Aorta (tissue), 5 donors: Measurements from ENCODE around the gene PRSS36. TPM values are rescaled to one million over a fixed set of nuclear protein-coding genes. Genes with fewer than 3 reads are reported as not detected.
A peak's percentile ranks its signal among the peaks of the same experiment; 100 is the strongest.
"Not testable (repeated sequence)": the region's sequence is repeated elsewhere in the genome, so short reads cannot be mapped to it uniquely, and the experiment has no call there.

Experiments used
- ATAC-seq: fragments of 200-7000 bp; cut with Tn5 transposase; one replicate; pipeline ENCODE4 v1.9.1; 2022; ENCODE audit warnings: moderate library complexity; ENCODE audit not compliant: low FRiP score
- DNase-seq, 2 donors: peaks; one replicate each; pipeline ENCODE4 v3.0.0-alpha.2; 2020
- H3K27ac ChIP-seq, 2 donors: one replicate each; pipeline ENCODE4 v1.5.1; 2013; ENCODE audit warnings: low read length in 2 of 2, mild to moderate bottlenecking in 2 of 2, moderate library complexity in 2 of 2, control low read depth in 1 of 2, inconsistent platforms in 1 of 2, low read depth in 1 of 2
- H3K27me3 ChIP-seq, 2 donors: one replicate each; pipeline ENCODE4 v1.6.1; 2013; ENCODE audit warnings: control low read depth in 1 of 2, low read length in 1 of 2, mild to moderate bottlenecking in 1 of 2, moderate library complexity in 1 of 2; ENCODE audit not compliant: insufficient read depth in 2 of 2, control insufficient read depth in 1 of 2
- H3K36me3 ChIP-seq, 2 donors: one replicate each; pipeline ENCODE4 v1.6.1; 2013; ENCODE audit warnings: control low read depth in 1 of 2, low read length in 1 of 2, mild to moderate bottlenecking in 1 of 2; ENCODE audit not compliant: insufficient read depth in 2 of 2, control insufficient read depth in 1 of 2
- H3K4me1 ChIP-seq, 2 donors: one replicate each; pipeline ENCODE4 v1.6.1; 2013; ENCODE audit warnings: low read length in 2 of 2, control low read depth in 1 of 2, mild to moderate bottlenecking in 1 of 2, moderate library complexity in 1 of 2; ENCODE audit not compliant: insufficient read depth in 2 of 2, control insufficient read depth in 1 of 2
- H3K4me3 ChIP-seq, 2 donors: one replicate each; pipeline ENCODE4 v1.5.1; 2013; ENCODE audit warnings: low read length in 2 of 2, control low read depth in 1 of 2, mild to moderate bottlenecking in 1 of 2
- H3K9me3 ChIP-seq: one replicate; pipeline ENCODE4 v1.6.1; 2013; ENCODE audit warnings: mild to moderate bottlenecking, low read length; ENCODE audit not compliant: control insufficient read depth
- WGBS, 2 donors: extraction: QIAGEN DNeasy Blood & Tissue Kit; methylation state at CpG; one replicate each; pipeline ENCODE4 v1.1.7; 2013; 5-methylcytosine and 5-hydroxymethylcytosine counted together
- intact Hi-C, 2 donors: fragments of 100-400 bp; cut with DNase I; formaldehyde crosslinking; loops; one replicate each; pipeline versions ENCODE4 v1.14.2 to v1.15.0; 2022
- polyA plus RNA-seq, 2 donors: library from polyadenylated mRNA; stranded (reverse); fragments of 200-250 nt; gene quantifications; one replicate each; pipeline ENCODE4 v1.2.3, GENCODE V29; 2013
- total RNA-seq, 2 donors: library from RNA; stranded (reverse); fragmentation: NEBNext Ultra II Directional; extraction: Animal tissue kit (Norgen Biotek cat#: 25700); gene quantifications; one replicate each; pipeline ENCODE4 v1.2.1, GENCODE V29; 2021
- donor health status: healthy with polysubstance abuse.
- donor health status: Bipolar disorder and iron deficiency.
- donor health status: DM: no; HTN: no; CAD: no.
- donor health status: DM: no; HTN: no; CAD: no.
- donor health status: DM: yes; HTN: yes; CAD: no.

Gene PRSS36
- total and polyA plus RNA-seq, 4 donors, result 3.5 to 8.8 (median 4.7) TPM

DNA sequence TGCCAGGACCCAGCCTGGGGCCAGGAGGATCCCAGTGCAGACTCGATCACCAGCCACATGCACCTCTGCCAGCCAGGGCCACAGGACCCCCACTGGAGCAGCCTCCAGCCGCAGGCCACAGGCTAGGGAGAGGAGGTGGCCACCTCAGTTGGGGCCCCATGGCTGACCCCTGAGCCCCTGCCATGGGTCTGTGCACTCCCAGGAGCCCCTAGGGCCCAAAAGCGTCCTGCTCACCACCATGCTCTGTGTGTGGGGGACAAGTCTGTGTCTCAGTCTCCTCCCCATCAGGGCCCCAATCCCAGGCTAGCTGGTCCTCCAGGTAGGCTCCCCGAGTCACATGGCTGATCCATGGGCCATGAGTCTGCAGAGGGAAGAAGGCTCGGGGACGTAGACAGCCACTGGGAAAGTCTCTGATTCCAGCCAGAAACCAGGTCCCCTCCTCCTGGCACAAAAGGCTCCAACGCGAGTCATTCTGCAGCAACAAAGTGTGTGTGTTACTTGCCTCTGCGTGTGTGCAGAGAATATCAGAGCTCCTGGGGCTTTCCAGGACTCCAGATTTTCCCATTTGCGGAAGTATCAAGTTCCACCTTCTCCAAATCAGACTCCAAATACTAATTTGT, 8.3 kb downstream of the PRSS36 start:
- DNase-seq (peak in 1 of 2 donors; percentile 69), ATAC-seq (peak; percentile 28)
- Histone ChIP-seq H3K9me3 (no peaks in the 10 kb centered on the region), H3K27me3 (no peaks in the 10 kb centered on the region), H3K36me3 (no peaks in the 10 kb centered on the region), H3K4me3 (no peak overlapping the region), H3K4me1 (peaks cover 0 to 3% of the 10 kb centered on the region in 2 donors), H3K27ac (peak overlapping the region in 1 of 2 donors; percentile 77)
- 15 to 16% methylated on average over 10 of the region's 10 CpGs for WGBS, 2 donors
- intact Hi-C loops, result loop anchor here (1.0 to 10.0 kb wide), 5 partner anchors 34 to 157 kb away; partner anchors contain the start of genes BCKDK (in 1 of the 2), FUS (in 1 of the 2), HSD3B7 (in 1 of the 2) and VKORC1 (in 1 of the 2)

GRCh38 chr16:31141071-31141469, 8.8 kb downstream of the PRSS36 start:
- not testable (repeated sequence) for H3K4me1 ChIP-seq, H3K4me3 ChIP-seq, H3K36me3 ChIP-seq, H3K9me3 ChIP-seq, H3K27me3 ChIP-seq, DNase-seq, ATAC-seq
- peak overlapping the region in 1 of 2 donors; percentile 77 for H3K27ac ChIP-seq
- intact Hi-C loops, result loop anchor here (5.0 to 10.0 kb wide), 3 partner anchors 34 to 156 kb away; partner anchors contain the start of genes BCKDK (in 1 of the 2) and HSD3B7 (in 1 of the 2)
- 83 to 84% methylated on average over 9 of the region's 9 CpGs for WGBS, 2 donors

- intact Hi-C loops, result no loop called here
- DNase-seq, result peak; percentile 87 to 89
- WGBS, 2 donors, result 16 to 22% methylated on average over 27 of the region's 27 CpGs
- Histone ChIP-seq H3K27ac (peak overlapping the region in 1 of 2 donors; percentile 66), H3K4me1 (peaks cover 0 to 3% of the 10 kb centered on the region in 2 donors), H3K9me3 (no peaks in the 10 kb centered on the region), H3K36me3 (no peaks in the 10 kb centered on the region), H3K4me3 (no peak overlapping the region), H3K27me3 (no peaks in the 10 kb centered on the region)
- no peak for ATAC-seq
These were observed 11.0 kb downstream of the PRSS36 start for GRCh38 chr16:31138621-31139578.

GRCh38 chr16:31136822-31137499, 12.9 kb downstream of the PRSS36 start:
- H3K4me1 ChIP-seq, intact Hi-C loops, DNase-seq, H3K36me3 ChIP-seq, H3K27ac ChIP-seq, H3K27me3 ChIP-seq, H3K9me3 ChIP-seq, H3K4me3 ChIP-seq, ATAC-seq: not testable (repeated sequence)
- WGBS, 2 donors, result 94% methylated on average over 20 of the region's 20 CpGs

DNA sequence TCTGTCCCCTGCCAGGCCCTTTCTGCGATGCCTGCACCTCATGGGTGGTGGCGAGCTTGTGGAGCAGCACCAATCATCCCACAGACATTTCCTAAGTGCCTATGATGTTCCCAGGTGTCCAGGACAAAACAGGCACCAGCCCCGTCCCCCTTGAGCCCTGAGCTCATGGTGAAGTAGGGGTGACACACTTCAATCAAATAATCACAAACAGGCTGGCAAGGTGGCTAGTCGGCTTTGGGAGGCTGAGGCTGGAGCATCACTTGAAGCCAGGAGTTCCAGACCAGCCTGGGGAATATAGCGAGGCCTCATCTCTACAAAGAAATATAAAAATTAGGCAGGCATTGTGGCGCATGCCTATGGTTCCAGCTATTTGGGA, 13.6 kb downstream of the PRSS36 start:
- DNase-seq (no peak), ATAC-seq (no peak)
- H3K4me1 ChIP-seq, result peaks cover 0 to 2% of the 10 kb centered on the region in 2 donors
- intact Hi-C loops, result no loop called here
- no peaks in the 10 kb centered on the region for H3K27me3 ChIP-seq
- no peak overlapping the region for H3K4me3 ChIP-seq
- H3K27ac ChIP-seq, result no peak overlapping the region
- H3K9me3 ChIP-seq, result no peaks in the 10 kb centered on the region
- H3K36me3 ChIP-seq, result peaks cover 0 to 2% of the 10 kb centered on the region in 2 donors
- 90 to 92% methylated on average over 6 of the region's 6 CpGs for WGBS, 2 donors

DNA sequence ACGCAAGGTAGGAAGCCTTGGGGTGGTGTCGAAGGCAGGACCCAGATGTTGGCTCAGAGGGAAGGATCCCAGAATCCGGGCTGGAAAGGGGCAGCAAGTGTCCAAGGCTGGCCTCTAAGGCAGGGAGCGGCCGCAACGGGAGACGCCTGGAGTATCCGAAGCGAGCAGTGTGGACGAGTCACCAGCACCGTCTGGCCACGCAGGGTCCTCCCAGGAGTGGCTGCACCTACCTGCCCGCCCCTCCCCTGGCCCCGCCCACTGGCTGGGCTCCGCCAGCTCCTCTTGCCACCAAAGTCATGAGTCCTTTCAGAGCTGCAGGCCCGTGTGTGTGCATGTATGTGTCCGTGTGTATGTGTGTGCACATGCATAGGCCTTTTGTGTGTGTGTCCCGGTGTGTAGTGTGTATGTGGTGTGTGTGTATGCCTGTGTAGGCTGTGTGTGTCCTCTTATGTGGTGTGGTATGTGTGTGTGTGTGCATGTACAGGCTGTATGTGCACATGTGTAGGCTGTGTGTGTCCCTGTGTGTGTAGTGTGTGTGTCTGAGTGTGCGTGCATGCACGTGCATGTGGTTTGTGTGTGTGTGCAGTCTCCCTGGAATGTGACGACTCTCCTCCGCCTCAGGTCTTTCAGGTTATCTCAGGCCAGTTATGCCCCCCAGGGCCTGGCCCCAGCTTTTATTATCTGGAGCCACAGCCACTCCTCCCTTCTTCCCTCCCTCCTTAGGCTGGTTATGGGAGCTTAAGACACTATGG, 14.2 kb downstream of the PRSS36 start, which contains the start of gene PRSS8:
PRSS8 (minus strand) TSS at position 193 of the 752 bp plus-strand sequence. CDS start 229 bp downstream, outside the sequence.
- H3K4me3 ChIP-seq, result no peak within 1 kb of the TSS
- H3K27me3 ChIP-seq, result no peaks in the 10 kb centered on the region
- intact Hi-C loops, result no loop called here

DNA sequence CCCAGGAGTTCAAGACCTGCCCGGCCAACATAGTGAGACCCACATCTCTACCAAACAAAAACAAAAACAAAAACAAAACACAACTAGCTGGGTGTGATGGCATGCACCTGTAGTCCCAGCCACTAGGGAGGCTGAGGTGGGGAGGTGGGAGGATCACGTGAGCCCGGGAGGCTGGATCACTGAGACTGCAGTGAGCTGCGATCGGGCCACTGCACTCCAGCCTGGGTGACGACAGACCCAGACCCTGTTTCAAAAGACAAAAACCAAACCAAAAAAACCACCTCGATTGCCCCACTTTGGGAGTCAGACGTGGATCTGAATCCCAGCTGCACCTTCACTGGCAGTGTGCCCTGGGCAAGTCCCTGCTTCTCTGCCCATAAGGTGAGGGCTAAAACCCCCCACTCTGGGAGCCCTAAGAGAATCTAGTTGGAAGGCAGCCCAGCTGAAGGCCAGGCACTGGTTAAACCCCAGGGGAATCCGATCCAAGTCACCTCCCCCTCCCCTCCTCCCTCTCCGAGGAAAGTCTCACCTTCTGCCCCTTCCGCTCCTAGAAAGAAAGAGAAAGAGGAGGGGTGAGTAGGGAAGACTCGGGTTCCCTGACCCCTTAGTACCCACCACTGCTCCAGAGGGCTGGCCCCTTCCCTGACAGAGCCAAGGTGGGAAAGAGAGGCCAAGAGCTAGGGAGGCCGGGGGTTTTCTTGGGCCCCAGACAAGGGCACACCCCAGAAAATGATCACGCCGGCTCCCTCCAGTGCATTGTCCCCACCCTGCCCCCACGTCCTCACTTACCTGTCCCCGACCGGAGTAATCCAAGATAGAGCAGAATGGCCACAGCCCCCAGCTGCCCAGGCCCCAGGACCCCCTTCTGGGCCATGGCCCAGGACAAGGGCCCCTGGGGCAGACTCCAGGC, 15.0 kb downstream of the PRSS36 start:
- no peaks in the 10 kb centered on the region for H3K9me3 ChIP-seq
- DNase-seq (no peak), ATAC-seq (no peak)
- no peak overlapping the region for H3K27ac ChIP-seq
- WGBS, 2 donors, result 24 to 26% methylated on average over 17 to 18 of the region's 18 CpGs
- H3K4me3 ChIP-seq, result no peak overlapping the region
- peaks cover 0 to 5% of the 10 kb centered on the region in 2 donors for H3K36me3 ChIP-seq
- H3K27me3 ChIP-seq, result no peaks in the 10 kb centered on the region
- no peaks in the 10 kb centered on the region for H3K4me1 ChIP-seq
- intact Hi-C loops, result no loop called here

More for the DNA sequence above, 14.2 kb downstream of the PRSS36 start, which contains the start of gene PRSS8:
- DNase-seq (no peak), ATAC-seq (no peak)
- no peak within 1 kb of the TSS for H3K27ac ChIP-seq
- peaks cover 0 to 5% of the 10 kb centered on the region in 2 donors for H3K36me3 ChIP-seq
- no peaks in the 10 kb centered on the region for H3K4me1 ChIP-seq
- 61% methylated on average over 21 to 22 of the region's 22 CpGs for WGBS, 2 donors
- H3K9me3 ChIP-seq, result no peaks in the 10 kb centered on the region
